ENCODE measurements around the gene SRR.

The SRR gene

GRCh38 chr17:2337544-2338314 lies 34.0 kb downstream of the SRR start:
- intact Hi-C loops (cut with DNase I; ENCODE audit: low total_unique reads), result no loop called here
- TF ChIP-seq CTCF (IDR thresholded peaks at IDR 0.05), result no peak
- peaks cover 0 to 34% (median 16%) of the 10 kb centered on the region in 4 donors for H3K4me1 ChIP-seq
- peak; percentile 61 to 83 for DNase-seq
- H3K36me3 ChIP-seq, result peaks cover 22 to 47% (median 25%) of the 10 kb centered on the region in 3 donors
- peak overlapping the region; percentile 85 to 99 for H3K4me3 ChIP-seq
- no peaks in the 10 kb centered on the region for H3K27me3 ChIP-seq
- H3K27ac ChIP-seq, result peak overlapping the region; percentile 80 to 92
- no peaks in the 10 kb centered on the region for H3K9me3 ChIP-seq

GRCh38 chr17:2338315-2338657 lies 34.5 kb downstream of the SRR start:
- no peaks in the 10 kb centered on the region for H3K9me3 ChIP-seq
- H3K4me3 ChIP-seq, result peak overlapping the region; percentile 85 to 99
- peaks cover 0 to 34% (median 16%) of the 10 kb centered on the region in 4 donors for H3K4me1 ChIP-seq
- intact Hi-C loops (cut with DNase I; ENCODE audit: low total_unique reads), result no loop called here
- no peaks in the 10 kb centered on the region for H3K27me3 ChIP-seq
- H3K36me3 ChIP-seq, result peaks cover 16 to 47% (median 25%) of the 10 kb centered on the region in 3 donors
- no peak for TF ChIP-seq CTCF (IDR thresholded peaks at IDR 0.05)
- peak overlapping the region; percentile 80 to 92 for H3K27ac ChIP-seq
- DNase-seq, result no peak

GRCh38 chr17:2343421-2343820 lies 39.7 kb downstream of the SRR start:
- H3K27ac ChIP-seq, result no peak overlapping the region
- no peak for TF ChIP-seq CTCF (IDR thresholded peaks at IDR 0.05)
- no peak for DNase-seq

GRCh38 chr17:2344528-2344927 lies 40.8 kb downstream of the SRR start:
- Histone ChIP-seq H3K27me3 (no peaks in the 10 kb centered on the region), H3K36me3 (peaks cover 0 to 53% (median 16%) of the 10 kb centered on the region in 3 donors), H3K4me1 (peaks cover 0 to 10% (median 0%) of the 10 kb centered on the region in 4 donors), H3K4me3 (no peak overlapping the region), H3K9me3 (no peaks in the 10 kb centered on the region), H3K27ac (no peak overlapping the region)
- intact Hi-C loops (cut with DNase I; ENCODE audit: low total_unique reads), result no loop called here
- no peak for TF ChIP-seq CTCF (IDR thresholded peaks at IDR 0.05)
- no peak for DNase-seq

More at GRCh38 chr17:2343421-2343820, 39.7 kb downstream of the SRR start:
- Histone ChIP-seq H3K4me3 (no peak overlapping the region), H3K27me3 (no peaks in the 10 kb centered on the region), H3K9me3 (no peaks in the 10 kb centered on the region), H3K4me1 (peaks cover 0 to 11% (median under 1%) of the 10 kb centered on the region in 4 donors), H3K36me3 (peaks cover 0 to 48% (median 16%) of the 10 kb centered on the region in 3 donors)
- intact Hi-C loops (cut with DNase I; ENCODE audit: low total_unique reads), result no loop called here

- peaks cover 0 to 10% (median 0%) of the 10 kb centered on the region in 4 donors for H3K4me1 ChIP-seq
- TF ChIP-seq CTCF (IDR thresholded peaks at IDR 0.05), result no peak
- no peaks in the 10 kb centered on the region for H3K27me3 ChIP-seq
- no peak for DNase-seq
- no peaks in the 10 kb centered on the region for H3K9me3 ChIP-seq
- H3K27ac ChIP-seq, result no peak overlapping the region
- intact Hi-C loops (cut with DNase I; ENCODE audit: low total_unique reads), result no loop called here
- peaks cover 0 to 49% (median 16%) of the 10 kb centered on the region in 3 donors for H3K36me3 ChIP-seq
- H3K4me3 ChIP-seq, result no peak overlapping the region
Observed at GRCh38 chr17:2346475-2346874, 42.7 kb downstream of the SRR start.
